A673 (cell line): ENCODE results near the gene INAFM2. TPM values are rescaled to one million over a fixed set of nuclear protein-coding genes. Genes with fewer than 3 reads are reported as not detected.

Experiments used
- BruUV-seq: library from RNA; stranded (reverse); fragments of 400-500 nt; replicated peaks from 2 replicates; lab custom pipeline; 2021; lab: Mats Ljungman, UMichigan
- CTCF ChIA-PET: fragments of 300-600 bp; sonication (Branson Sonifier 250); formaldehyde crosslinking; loops from one replicate; lab custom pipeline; 2022; ENCODE audit warnings: antibody characterized with exemption; lab: Charles Lee
- POLR2A ChIA-PET: fragments of 300-600 bp; sonication (Branson Sonifier 250); formaldehyde crosslinking; loops from one replicate; lab custom pipeline; 2022; ENCODE audit warnings: antibody characterized with exemption; ENCODE audit not compliant: low non-redundant PET; lab: Charles Lee
- DNase-seq: peaks from one replicate; pipeline ENCODE4 v3.0.0-alpha.2; 2015; ENCODE audit warnings: low spot score
- H3K27ac ChIP-seq: fragments of 200-600 bp; sonication (generic); 2 replicates; pipeline ENCODE4 v1.5.1; 2016; ENCODE audit warnings: mixed run types, low read depth, mild to moderate bottlenecking, mixed read lengths, antibody characterized with exemption, low read length; ENCODE audit not compliant: poor library complexity, severe bottlenecking
- H3K27me3 ChIP-seq: fragments of 200-600 bp; sonication (generic); replicated peaks from 2 replicates; pipeline ENCODE4 v1.6.1; 2017; ENCODE audit warnings: mixed run types, low read depth, mild to moderate bottlenecking, mixed read lengths, antibody characterized with exemption, low read length; ENCODE audit not compliant: insufficient read depth, poor library complexity
- H3K36me3 ChIP-seq: fragments of 200-600 bp; sonication (generic); 2 replicates; pipeline ENCODE4 v1.6.1; 2016; ENCODE audit warnings: mixed run types, mild to moderate bottlenecking, mixed read lengths, antibody characterized with exemption, low read length; ENCODE audit not compliant: insufficient read depth, poor library complexity, severe bottlenecking
- H3K4me1 ChIP-seq: fragments of 200-600 bp; sonication (generic); 2 replicates; pipeline ENCODE4 v1.6.1; 2017; ENCODE audit warnings: mixed run types, mild to moderate bottlenecking, mixed read lengths, antibody characterized with exemption, low read length; ENCODE audit not compliant: insufficient read depth, poor library complexity, severe bottlenecking
- H3K4me3 ChIP-seq: fragments of 200-600 bp; sonication (generic); 2 replicates; pipeline ENCODE4 v1.5.1; 2016; ENCODE audit warnings: low read depth, mixed run types, mild to moderate bottlenecking, mixed read lengths, low read length; ENCODE audit not compliant: poor library complexity, severe bottlenecking
- H3K9me3 ChIP-seq: fragments of 200-600 bp; sonication (generic); 2 replicates; pipeline ENCODE4 v1.6.1; 2016; ENCODE audit warnings: mixed run types, low read depth, mild to moderate bottlenecking, mixed read lengths, antibody characterized with exemption, low read length; ENCODE audit not compliant: poor library complexity, severe bottlenecking
- EZH2 ChIP-seq: fragments of 200-600 bp; sonication (generic); IDR thresholded peaks from 2 replicates; pipeline ENCODE4 v1.6.1; 2017; ENCODE audit warnings: borderline replicate concordance, low read depth, mild to moderate bottlenecking, mixed read lengths, antibody characterized with exemption, low read length; ENCODE audit not compliant: poor library complexity, severe bottlenecking
- intact Hi-C: fragments of 100-400 bp; cut with micrococcal nuclease; formaldehyde crosslinking; loops from one replicate; pipeline ENCODE4 v1.10.0; 2022; ENCODE audit not compliant: unreplicated experiment
- total RNA-seq: library from RNA; stranded (reverse); gene quantifications from 2 replicates; pipeline ENCODE4 v1.2.3, GENCODE V29; 2021
- TF ChIP-seq, protein P1 (sequence below): fragments of 300-800, 200-600 bp; sonication (generic); conservative IDR thresholded peaks from 2 replicates; pipeline ENCODE4 v1.5.1; 2017; ENCODE audit warnings: low read depth, mild to moderate bottlenecking, antibody characterized with exemption, low read length, moderate library complexity, mixed read lengths

The INAFM2 gene
- total RNA-seq, 1 experiment from 2014 or later: 14.5 TPM

DNA sequence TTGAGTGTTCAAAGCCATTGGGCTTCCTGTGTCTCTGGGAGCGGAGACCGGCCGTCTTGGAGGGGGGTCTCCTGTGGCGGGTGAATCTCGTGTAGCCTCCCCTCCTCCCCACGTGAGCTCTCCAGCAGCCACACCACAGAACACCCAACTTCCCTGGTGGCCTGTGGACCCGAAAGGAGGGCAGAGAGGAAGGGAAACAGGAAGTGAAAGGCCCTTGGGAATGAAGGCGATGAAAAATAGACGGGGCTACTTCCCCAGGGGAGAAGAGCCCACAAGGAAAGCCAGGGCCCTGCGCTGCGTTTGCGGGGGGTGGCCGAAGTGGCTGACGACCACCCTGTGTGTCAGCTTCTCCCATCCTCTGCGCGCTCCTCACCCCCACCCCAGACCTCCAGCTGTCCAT lies 46.0 kb upstream of the INAFM2 start:
- ChIA-PET POLR2A (no interaction called here), CTCF (interaction anchor here (1.2 to 2.2 kb wide), 2 partner anchors 14 to 60 kb away, joined by 4 to 9 read pairs; no protein-coding TSS in a partner anchor)
- Histone ChIP-seq H3K27ac (peak overlapping the region; percentile 39), H3K4me1 (peaks cover 38% of the 10 kb centered on the region), H3K27me3 (no peaks in the 10 kb centered on the region), H3K36me3 (no peaks in the 10 kb centered on the region), H3K9me3 (no peaks in the 10 kb centered on the region), H3K4me3 (no peak overlapping the region)
- DNase-seq: no peak
- intact Hi-C loops: loop anchor here (5.0 to 10.0 kb wide), 4 partner anchors 393 to 1573 kb away; no protein-coding TSS in a partner anchor
- TF ChIP-seq, protein P1, sequence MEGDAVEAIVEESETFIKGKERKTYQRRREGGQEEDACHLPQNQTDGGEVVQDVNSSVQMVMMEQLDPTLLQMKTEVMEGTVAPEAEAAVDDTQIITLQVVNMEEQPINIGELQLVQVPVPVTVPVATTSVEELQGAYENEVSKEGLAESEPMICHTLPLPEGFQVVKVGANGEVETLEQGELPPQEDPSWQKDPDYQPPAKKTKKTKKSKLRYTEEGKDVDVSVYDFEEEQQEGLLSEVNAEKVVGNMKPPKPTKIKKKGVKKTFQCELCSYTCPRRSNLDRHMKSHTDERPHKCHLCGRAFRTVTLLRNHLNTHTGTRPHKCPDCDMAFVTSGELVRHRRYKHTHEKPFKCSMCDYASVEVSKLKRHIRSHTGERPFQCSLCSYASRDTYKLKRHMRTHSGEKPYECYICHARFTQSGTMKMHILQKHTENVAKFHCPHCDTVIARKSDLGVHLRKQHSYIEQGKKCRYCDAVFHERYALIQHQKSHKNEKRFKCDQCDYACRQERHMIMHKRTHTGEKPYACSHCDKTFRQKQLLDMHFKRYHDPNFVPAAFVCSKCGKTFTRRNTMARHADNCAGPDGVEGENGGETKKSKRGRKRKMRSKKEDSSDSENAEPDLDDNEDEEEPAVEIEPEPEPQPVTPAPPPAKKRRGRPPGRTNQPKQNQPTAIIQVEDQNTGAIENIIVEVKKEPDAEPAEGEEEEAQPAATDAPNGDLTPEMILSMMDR: no peak
- no peak for TF ChIP-seq EZH2
- BruUV-seq: no TSS peak

DNA sequence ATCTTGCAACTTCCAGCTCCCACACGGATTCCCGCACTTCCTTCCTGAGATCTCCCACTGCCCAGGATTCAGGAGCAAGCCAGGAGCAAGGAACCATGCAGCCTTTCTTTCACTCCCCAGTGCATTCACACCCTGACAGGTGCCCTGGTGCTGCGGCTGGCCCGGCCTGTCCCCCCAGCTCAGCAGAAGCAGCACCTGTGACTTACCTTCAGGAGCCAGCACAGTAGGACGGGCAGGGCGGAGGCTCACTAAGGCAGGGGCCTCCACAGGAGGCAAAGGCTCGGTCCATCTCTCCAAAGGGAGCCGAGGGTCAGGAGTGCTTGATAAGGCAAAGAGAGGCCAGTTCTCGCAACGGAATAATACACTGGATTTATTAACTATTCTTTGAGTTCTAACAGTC lies 45.5 kb upstream of the INAFM2 start:
- CTCF ChIA-PET: interaction anchor here (1.2 to 2.2 kb wide), 3 partner anchors 13 to 61 kb away, joined by 4 to 25 read pairs (median 9); partner anchors contain the start of gene CCDC9B
- peak overlapping the region; percentile 39 for H3K27ac ChIP-seq

DNA sequence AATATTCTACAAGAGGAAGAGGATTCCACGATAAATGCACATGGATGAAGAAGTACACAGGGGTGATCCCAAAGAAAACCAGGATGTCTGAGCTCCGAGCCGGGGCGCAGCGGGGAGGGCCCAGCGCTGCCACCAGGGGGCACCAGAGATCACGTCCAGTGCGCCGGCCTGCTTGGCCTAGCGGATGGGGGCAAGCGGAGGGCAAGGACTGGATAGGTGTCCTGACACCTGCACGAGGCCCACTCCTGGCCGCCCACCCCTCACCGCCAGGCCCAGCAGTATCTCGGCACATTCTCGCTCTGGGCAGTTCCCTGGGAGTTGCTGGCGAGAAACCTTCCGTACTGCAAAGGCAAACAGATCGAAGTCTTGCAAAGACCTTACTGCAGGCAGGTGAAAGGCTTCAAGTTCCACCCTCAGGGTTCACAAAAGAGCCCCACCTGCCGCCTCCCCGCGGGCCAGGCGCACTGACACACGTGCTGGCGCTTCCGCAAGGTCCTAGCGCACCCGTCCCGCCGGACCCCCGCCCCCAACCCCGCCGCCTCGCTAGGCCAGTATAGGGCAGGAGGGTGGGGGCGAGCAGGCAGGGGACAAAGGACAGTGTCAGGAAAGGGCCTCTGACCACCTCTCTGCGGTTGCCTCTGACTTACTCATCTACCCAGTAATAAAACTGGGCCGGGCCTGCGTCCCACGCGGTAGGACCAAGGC lies 43.9 kb upstream of the INAFM2 start:
- Histone ChIP-seq H3K4me1 (peaks cover 46% of the 10 kb centered on the region), H3K36me3 (no peaks in the 10 kb centered on the region), H3K9me3 (no peaks in the 10 kb centered on the region), H3K27me3 (no peaks in the 10 kb centered on the region), H3K27ac (no peak overlapping the region), H3K4me3 (peak overlapping the region; percentile 29)
- BruUV-seq: no TSS peak
- intact Hi-C loops: loop anchor here (1.0 to 10.0 kb wide), 7 partner anchors 31 to 1575 kb away; no protein-coding TSS in a partner anchor
- ChIA-PET POLR2A (interaction anchor here (0.7 kb wide), 1 partner anchor 58 kb away, joined by 4 read pairs; no protein-coding TSS in a partner anchor), CTCF (interaction anchor here (0.5 to 2.2 kb wide), 15 partner anchors 10 to 251 kb away, joined by 3 to 25 read pairs (median 6); partner anchors contain the start of gene CCDC9B)
- peak; percentile 70 for DNase-seq
- TF ChIP-seq, protein P1: peak; percentile 99
- no peak for TF ChIP-seq EZH2

More for the DNA sequence above, 45.5 kb upstream of the INAFM2 start:
- no peak overlapping the region for H3K4me3 ChIP-seq
- intact Hi-C loops: loop anchor here (2.0 to 10.0 kb wide), 5 partner anchors 145 to 1573 kb away; no protein-coding TSS in a partner anchor
- BruUV-seq: no TSS peak
- H3K4me1 ChIP-seq: peaks cover 42% of the 10 kb centered on the region
- no peaks in the 10 kb centered on the region for H3K9me3 ChIP-seq
- POLR2A ChIA-PET: no interaction called here
- TF ChIP-seq, protein P1: no peak
- no peak for TF ChIP-seq EZH2
- H3K36me3 ChIP-seq: no peaks in the 10 kb centered on the region
- no peak for DNase-seq
- H3K27me3 ChIP-seq: no peaks in the 10 kb centered on the region
